GM18502 (cell line): ENCODE data around the gene OTOGL.
"Not testable (repeated sequence)": the region's sequence is repeated elsewhere in the genome, so short reads cannot be mapped to it uniquely, and the experiment has no call there.

Experiments used
- ATAC-seq: cut with Tn5 transposase; IDR thresholded peaks from one replicate; pipeline ENCODE4 v1.9.1; 2021; ENCODE audit warnings: mild to moderate bottlenecking; ENCODE audit not compliant: unreplicated experiment, poor library complexity

The OTOGL gene

GRCh38 chr12:80264386-80264785, 165.0 kb downstream of the OTOGL start:
- no peak for ATAC-seq

GRCh38 chr12:80264891-80265290, 165.6 kb downstream of the OTOGL start:
- no peak for ATAC-seq

GRCh38 chr12:80268924-80269749, 169.8 kb downstream of the OTOGL start:
- peak; percentile 56 for ATAC-seq

GRCh38 chr12:80269803-80270552, 170.6 kb downstream of the OTOGL start:
- ATAC-seq: peak; percentile 57

- ATAC-seq: no peak
Observed at GRCh38 chr12:80271780-80272179, 172.4 kb downstream of the OTOGL start.

GRCh38 chr12:80272387-80272915, 173.1 kb downstream of the OTOGL start:
- no peak for ATAC-seq

- no peak for ATAC-seq
Observed at GRCh38 chr12:80273144-80273543, 173.8 kb downstream of the OTOGL start.

- no peak for ATAC-seq
Observed at GRCh38 chr12:80277732-80278131, 178.4 kb downstream of the OTOGL start.

- no peak for ATAC-seq
Observed at GRCh38 chr12:80282226-80282625, 182.9 kb downstream of the OTOGL start.

GRCh38 chr12:80282761-80283160, 183.4 kb downstream of the OTOGL start:
- ATAC-seq: no peak

GRCh38 chr12:80291108-80291754, 191.9 kb downstream of the OTOGL start:
- ATAC-seq: peak; percentile 61

GRCh38 chr12:80293347-80293746, 194.0 kb downstream of the OTOGL start:
- peak; percentile 63 for ATAC-seq

GRCh38 chr12:80293759-80294158, 194.4 kb downstream of the OTOGL start:
- peak; percentile 69 for ATAC-seq

GRCh38 chr12:80299219-80299618, 199.9 kb downstream of the OTOGL start:
- ATAC-seq: peak; percentile 26

- peak; percentile 80 for ATAC-seq
Observed at GRCh38 chr12:80299976-80300375, 200.6 kb downstream of the OTOGL start.

- not testable (repeated sequence) for ATAC-seq
Observed at GRCh38 chr12:80307436-80307835, 208.1 kb downstream of the OTOGL start.

- ATAC-seq: no peak
Observed at GRCh38 chr12:80313209-80313608, 213.9 kb downstream of the OTOGL start.

- no peak for ATAC-seq
Observed at GRCh38 chr12:80314741-80315140, 215.4 kb downstream of the OTOGL start.

- ATAC-seq: no peak
Observed at GRCh38 chr12:80316222-80316621, 216.9 kb downstream of the OTOGL start.

GRCh38 chr12:80317307-80317706, 218.0 kb downstream of the OTOGL start:
- no peak for ATAC-seq

- ATAC-seq: no peak
Observed at GRCh38 chr12:80317899-80318298, 218.6 kb downstream of the OTOGL start.
